Effector memory CD4-positive, alpha-beta T cell (primary cell): ENCODE measurements around the gene CLCN7.

ENCODE experiments used
- DNase-seq, 3 donors: peaks; one replicate each; pipeline ENCODE4 v3.0.0-alpha.2; 2020
- H3K27ac ChIP-seq: 2 replicates; pipeline ENCODE4 v1.7.0; 2013; ENCODE audit warnings: mild to moderate bottlenecking, low read length, moderate library complexity; ENCODE audit not compliant: insufficient read depth, poor library complexity, severe bottlenecking
- H3K27me3 ChIP-seq: replicated peaks from 2 replicates; pipeline ENCODE4 v1.7.0; 2013; ENCODE audit warnings: mild to moderate bottlenecking, low read length; ENCODE audit not compliant: insufficient read depth, control insufficient read depth, poor library complexity, severe bottlenecking
- H3K36me3 ChIP-seq: 2 replicates; pipeline ENCODE4 v1.7.0; 2013; ENCODE audit warnings: mild to moderate bottlenecking, low read length, moderate library complexity; ENCODE audit not compliant: control insufficient read depth, insufficient read depth
- H3K4me1 ChIP-seq: 2 replicates; pipeline ENCODE4 v1.7.0; 2013; ENCODE audit warnings: low read length, mild to moderate bottlenecking; ENCODE audit not compliant: control insufficient read depth, insufficient read depth, poor library complexity, severe bottlenecking
- H3K4me3 ChIP-seq: 2 replicates; pipeline ENCODE4 v1.7.0; 2013; ENCODE audit warnings: low read length, low read depth, mild to moderate bottlenecking; ENCODE audit not compliant: insufficient read depth, poor library complexity, severe bottlenecking
- H3K9me3 ChIP-seq: 2 replicates; pipeline ENCODE4 v1.7.0; 2013; ENCODE audit warnings: mild to moderate bottlenecking, low read length, moderate library complexity; ENCODE audit not compliant: control insufficient read depth

Gene CLCN7

DNA sequence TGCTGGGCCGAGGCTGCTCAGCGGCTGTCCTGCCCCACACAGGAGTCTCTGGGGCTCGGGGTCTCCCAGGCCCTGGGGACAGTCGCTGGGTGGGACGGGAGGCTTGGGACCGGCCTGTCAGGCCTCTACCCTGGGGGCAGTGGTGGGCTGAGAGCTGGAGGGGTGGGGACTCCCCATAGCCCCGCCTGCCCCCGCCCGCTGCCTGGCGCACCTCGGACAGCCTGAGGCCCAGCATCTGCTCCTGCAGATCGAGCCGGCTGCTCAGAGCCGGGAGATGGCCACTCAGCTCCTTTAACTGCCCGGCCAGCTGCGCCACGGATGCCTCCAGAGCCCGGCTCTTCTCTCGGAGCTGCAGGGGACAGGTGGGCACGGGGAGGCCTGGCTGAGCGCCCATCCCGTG is 37.2 kb downstream of the CLCN7 start:
- Histone ChIP-seq H3K4me1 (no peaks in the 10 kb centered on the region), H3K4me3 (no peak overlapping the region), H3K27ac (no peak overlapping the region), H3K27me3 (no peaks in the 10 kb centered on the region), H3K36me3 (no peaks in the 10 kb centered on the region), H3K9me3 (no peaks in the 10 kb centered on the region)
- DNase-seq: no peak

DNA sequence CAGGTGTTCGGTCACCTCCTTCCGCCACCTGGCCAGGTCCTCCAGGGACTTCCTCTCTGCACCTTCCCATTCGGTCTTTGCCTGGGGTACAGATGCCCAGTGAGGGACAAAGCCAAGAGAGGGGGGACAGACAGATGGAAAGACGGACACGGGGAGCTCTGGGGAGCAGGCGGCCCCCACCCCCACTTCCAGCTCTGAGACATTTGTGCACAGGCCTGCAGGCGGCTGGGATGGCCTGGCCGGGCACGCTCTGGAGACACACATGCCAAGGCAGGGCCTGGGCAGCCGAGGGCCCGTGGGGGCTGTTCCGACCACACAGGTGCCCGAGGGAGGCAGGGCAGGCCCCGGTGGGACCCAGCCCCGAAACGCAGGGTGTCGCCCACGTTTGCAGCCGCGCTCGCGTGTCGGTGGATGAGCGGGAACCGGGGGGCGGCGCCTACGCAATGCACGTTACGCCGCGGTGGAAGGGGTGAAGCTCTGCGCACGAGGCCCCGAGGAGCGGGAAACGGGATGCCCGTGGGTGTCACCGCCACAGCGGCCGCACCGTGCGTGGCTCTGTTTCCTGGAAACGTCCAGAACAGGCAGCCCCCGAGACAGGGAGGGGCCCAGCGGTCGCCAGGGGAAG is 38.0 kb downstream of the CLCN7 start:
- Histone ChIP-seq H3K36me3 (no peaks in the 10 kb centered on the region), H3K4me1 (no peaks in the 10 kb centered on the region), H3K27me3 (no peaks in the 10 kb centered on the region), H3K9me3 (no peaks in the 10 kb centered on the region), H3K27ac (no peak overlapping the region), H3K4me3 (no peak overlapping the region)
- DNase-seq: no peak

DNA sequence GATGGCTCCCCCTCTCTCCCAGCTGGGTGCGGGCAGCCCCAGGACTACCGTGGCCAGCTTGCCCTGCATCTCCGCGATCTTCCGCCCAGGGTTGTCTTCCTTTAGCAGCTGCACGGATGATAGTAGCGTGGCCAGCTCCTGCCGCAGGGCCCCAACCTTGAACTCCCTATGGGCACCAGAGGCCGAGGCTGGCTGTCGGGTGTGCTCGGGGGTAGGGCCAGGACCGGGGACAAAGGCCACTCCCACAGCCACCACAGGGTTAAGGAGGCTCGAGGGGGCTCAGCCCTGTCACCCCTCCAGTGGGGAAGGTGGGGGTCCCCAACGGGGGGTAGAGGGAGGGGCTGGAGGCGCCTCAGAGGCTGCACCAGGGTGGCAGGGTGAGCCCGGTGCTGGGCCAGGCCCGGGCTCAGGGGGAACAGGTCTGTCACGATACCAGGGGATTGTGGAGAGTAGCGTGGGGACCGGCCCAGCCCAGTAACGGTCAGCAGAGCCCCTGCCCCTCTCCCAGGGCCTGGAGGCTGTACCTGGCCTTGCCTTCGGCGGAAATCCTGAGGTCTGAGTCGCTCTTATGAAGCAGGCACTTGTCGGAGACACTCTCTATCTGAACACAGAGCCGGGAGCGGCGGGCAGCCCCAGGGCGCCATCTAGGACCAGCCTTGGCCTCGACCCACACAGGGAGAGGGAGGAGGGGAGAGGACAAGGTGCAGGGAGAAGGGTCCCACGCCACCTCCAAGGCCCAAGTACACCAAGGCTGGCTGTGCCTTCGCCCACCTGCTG is 38.7 kb downstream of the CLCN7 start:
- no peak for DNase-seq
- H3K36me3 ChIP-seq: no peaks in the 10 kb centered on the region

DNA sequence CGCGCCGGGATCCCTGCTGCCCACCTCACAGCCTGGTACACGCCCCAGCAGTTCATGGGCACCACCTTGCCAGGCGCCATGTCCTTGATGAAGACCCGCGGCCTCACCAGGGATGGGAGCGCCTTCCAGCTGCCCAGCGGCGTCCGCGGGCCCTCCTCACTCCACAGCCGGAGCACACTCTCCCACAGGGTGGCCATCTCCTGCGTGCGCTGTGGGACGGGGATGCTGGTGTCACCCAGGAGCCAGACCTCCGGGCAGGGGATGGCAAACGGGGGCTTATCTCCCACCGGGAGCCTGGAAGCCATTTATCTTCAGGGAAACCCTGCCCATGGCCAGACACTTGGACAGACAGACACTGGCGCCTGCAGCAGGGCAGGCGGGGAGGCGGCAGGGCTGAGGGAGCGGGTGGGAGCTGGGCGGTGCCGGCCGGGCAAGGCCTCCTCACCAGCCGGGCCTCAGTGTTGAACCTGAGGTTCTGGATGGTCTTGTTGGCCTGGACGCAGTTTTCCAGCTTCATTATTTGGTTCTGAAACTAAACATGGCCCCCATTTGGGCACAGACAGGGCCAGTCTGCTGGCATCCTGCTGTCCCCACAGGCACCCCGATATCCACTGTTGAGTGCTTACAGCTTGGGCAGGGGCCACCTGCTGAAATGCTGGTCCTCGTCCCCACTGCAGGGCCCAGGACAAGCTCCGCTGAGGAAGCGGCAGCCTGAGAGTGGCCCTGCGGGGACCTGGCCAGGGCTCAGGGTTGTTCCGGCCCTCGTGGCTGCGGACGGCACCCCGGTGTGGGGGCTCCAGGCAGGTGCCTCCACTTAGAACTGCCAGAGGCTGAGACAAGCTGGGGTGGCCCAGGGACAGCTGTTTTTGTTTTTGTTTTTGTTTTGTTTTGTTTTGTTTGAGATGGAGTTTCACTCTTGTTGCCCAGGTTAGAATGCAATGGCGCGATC is 39.9 kb downstream of the CLCN7 start:
- no peak for DNase-seq
- H3K9me3 ChIP-seq: no peaks in the 10 kb centered on the region
- no peaks in the 10 kb centered on the region for H3K36me3 ChIP-seq

More for the DNA sequence above, 38.7 kb downstream of the CLCN7 start:
- Histone ChIP-seq H3K9me3 (no peaks in the 10 kb centered on the region), H3K4me1 (no peaks in the 10 kb centered on the region), H3K27ac (no peak overlapping the region), H3K4me3 (no peak overlapping the region), H3K27me3 (no peaks in the 10 kb centered on the region)

DNA sequence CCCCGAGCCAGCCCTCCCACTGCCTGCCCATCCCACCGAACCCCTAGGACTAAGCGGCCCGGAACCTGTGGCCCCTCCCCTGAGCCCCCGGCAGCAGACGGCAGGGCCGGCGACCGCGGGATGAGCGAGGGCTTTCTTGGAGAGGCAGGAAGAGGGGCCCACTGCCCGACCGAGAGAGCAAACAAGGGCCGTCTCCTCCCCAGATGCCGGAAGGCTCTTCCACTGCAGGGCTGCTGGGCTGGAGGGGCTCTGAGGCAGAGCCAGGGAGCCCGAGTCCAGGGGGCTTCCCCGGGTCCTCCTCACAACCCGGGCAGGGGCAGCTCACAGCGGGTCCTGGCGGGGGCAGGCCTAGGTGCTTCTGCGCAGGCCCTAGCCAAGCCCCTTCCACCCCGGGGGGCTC is 41.1 kb downstream of the CLCN7 start:
- Histone ChIP-seq H3K4me1 (no peaks in the 10 kb centered on the region), H3K27me3 (no peaks in the 10 kb centered on the region), H3K36me3 (no peaks in the 10 kb centered on the region), H3K4me3 (no peak overlapping the region), H3K9me3 (no peaks in the 10 kb centered on the region), H3K27ac (no peak overlapping the region)
- DNase-seq: no peak

More for the DNA sequence above, 39.9 kb downstream of the CLCN7 start:
- no peak overlapping the region for H3K4me3 ChIP-seq
- H3K27ac ChIP-seq: no peak overlapping the region
- H3K4me1 ChIP-seq: no peaks in the 10 kb centered on the region
- no peaks in the 10 kb centered on the region for H3K27me3 ChIP-seq

DNA sequence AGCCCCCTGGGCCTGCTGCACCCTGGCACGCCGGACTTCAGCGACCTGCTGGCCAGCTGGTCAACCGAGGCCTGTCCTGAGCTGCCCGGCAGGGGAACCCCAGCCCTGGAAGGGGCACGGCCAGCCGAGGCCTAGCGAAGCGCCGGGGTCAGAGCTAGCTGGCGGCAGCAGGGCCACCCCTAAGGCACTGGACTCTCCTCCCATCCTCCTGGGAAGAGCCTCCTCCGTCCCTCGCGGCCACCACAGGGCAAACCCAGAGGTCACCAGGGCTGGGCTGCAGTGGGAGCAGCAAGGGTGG is 41.6 kb downstream of the CLCN7 start:
- Histone ChIP-seq H3K27me3 (no peaks in the 10 kb centered on the region), H3K36me3 (no peaks in the 10 kb centered on the region), H3K9me3 (no peaks in the 10 kb centered on the region), H3K27ac (no peak overlapping the region), H3K4me1 (no peaks in the 10 kb centered on the region), H3K4me3 (no peak overlapping the region)
- no peak for DNase-seq

DNA sequence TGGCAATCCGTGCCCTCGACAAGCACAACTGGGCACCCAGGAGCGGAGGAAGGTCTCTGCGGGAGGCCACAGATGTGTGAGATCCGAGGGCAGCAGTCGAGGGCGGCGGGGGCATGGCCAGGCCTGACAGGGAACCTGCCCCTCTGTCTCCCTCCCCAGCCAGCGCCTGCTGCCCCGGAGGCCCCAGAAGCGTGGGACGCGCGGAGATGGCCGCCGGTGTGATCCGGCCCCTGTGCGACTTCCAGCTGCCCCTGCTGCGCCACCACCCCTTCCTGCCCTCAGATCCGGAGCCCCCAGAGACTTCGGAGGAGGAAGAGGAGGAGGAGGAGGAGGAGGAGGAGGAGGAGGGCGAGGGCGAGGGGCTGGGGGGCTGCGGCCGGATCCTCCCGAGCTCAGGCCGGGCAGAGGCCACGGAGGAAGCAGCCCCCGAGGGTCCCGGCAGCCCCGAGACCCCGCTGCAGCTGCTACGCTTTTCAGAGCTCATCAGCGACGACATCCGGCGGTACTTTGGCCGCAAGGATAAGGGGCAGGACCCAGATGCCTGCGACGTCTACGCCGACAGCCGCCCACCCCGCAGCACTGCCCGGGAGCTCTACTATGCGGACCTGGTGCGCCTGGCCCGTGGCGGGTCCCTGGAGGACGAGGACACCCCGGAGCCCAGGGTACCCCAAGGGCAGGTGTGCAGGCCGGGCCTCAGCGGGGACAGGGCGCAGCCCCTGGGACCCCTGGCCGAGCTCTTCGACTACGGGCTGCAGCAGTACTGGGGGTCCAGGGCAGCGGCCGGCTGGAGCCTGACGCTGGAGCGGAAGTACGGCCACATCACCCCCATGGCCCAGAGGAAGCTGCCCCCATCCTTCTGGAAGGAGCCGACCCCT is 42.2 kb downstream of the CLCN7 start:
- Histone ChIP-seq H3K4me3 (no peak overlapping the region), H3K36me3 (no peaks in the 10 kb centered on the region), H3K27me3 (no peaks in the 10 kb centered on the region), H3K9me3 (no peaks in the 10 kb centered on the region), H3K27ac (no peak overlapping the region), H3K4me1 (no peaks in the 10 kb centered on the region)
- no peak for DNase-seq

DNA sequence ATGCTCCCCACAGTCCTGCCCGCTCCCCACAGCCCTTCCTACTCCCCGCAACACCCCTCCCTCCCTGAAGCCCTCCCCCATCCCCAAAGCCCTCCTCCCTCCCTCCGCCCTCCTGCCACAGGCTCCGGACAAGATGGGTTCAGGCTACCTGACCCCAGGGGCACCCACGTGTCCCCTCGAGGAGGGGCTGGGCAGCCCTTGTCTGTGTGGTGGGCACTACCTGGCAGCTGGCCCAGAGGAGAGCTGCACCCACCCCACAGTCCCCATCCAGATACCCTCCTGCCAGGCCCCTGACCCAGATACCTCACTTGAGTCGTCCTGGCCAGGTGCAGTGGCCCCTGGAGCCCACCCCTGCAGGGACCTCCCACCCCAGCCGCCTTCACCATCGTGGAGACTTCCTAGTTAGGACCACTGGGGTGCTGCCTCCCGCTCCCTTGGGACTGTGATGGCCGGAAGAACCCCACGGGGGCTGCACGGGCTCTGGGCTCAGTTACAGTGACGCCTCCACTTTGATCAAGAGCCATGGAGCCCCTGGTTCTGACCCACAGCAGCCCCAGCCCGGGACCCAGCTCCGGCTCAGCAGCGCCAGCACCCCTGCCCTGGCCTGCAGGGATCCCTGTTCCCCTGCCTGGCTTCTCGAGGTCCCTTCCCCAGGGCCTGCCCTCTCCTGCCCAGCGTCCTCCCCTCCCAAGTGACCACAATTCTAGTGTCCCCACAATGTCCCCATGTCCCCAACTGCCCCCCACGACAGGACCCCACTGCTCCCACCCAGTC is 43.1 kb downstream of the CLCN7 start:
- Histone ChIP-seq H3K4me1 (no peaks in the 10 kb centered on the region), H3K27ac (no peak overlapping the region)

More for the DNA sequence above, 43.1 kb downstream of the CLCN7 start:
- H3K27me3 ChIP-seq: no peaks in the 10 kb centered on the region
- H3K9me3 ChIP-seq: no peaks in the 10 kb centered on the region
- H3K4me3 ChIP-seq: no peak overlapping the region
- no peak for DNase-seq
- H3K36me3 ChIP-seq: no peaks in the 10 kb centered on the region
